HG03095 (cell line): ENCODE results near the gene LTBP2.

Experiments used
- ATAC-seq: cut with Tn5 transposase; IDR thresholded peaks from one replicate; pipeline ENCODE4 v1.9.1; 2021; ENCODE audit warnings: moderate library complexity; ENCODE audit not compliant: unreplicated experiment

LTBP2 gene

DNA sequence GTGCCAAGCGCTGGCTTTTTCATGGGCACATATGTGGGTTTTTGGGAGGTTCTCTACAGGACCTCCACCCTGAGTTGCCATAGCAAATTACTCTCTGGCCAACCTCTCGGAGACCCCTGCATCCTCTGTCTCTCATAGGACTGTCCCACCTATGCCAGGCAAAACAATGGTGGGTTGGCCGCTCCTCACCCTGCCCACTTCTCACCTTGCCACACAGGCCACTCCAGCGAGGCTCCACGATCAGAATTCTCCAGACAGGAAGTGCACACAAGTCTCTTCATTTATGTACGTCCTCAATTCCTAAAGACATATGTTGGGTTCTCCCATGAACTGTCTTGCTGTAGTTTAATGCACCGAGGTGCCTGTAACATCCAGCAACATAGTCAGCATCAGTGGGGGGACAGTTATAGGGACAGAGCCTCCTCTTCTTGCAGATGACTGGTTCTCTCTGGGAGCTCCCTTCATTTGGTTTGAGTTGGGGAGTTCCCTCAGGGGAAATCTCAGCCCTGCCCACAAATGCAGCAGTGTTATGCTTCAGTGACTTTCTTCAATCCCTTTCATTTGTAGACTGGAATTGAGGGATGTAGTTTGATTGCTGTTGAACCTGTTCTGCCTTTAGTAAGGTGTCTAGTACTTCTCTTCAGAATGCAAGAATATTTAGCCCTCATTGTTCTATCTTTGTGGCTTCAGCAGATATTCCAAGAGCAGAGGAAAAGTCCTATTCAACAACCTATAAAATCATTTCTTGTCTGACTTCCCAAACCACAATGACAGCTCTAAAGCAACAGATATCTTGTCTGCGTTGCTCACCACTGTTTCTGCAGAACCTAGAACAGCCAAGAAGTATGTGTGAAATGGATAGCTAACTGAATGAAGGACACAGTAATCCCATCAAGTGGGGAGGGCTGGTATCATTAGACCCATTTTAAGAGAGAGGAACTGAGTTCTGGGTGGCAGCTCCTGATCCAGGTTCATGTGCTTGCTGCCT is 2.8 kb upstream of the LTBP2 start:
- ATAC-seq = no peak

DNA sequence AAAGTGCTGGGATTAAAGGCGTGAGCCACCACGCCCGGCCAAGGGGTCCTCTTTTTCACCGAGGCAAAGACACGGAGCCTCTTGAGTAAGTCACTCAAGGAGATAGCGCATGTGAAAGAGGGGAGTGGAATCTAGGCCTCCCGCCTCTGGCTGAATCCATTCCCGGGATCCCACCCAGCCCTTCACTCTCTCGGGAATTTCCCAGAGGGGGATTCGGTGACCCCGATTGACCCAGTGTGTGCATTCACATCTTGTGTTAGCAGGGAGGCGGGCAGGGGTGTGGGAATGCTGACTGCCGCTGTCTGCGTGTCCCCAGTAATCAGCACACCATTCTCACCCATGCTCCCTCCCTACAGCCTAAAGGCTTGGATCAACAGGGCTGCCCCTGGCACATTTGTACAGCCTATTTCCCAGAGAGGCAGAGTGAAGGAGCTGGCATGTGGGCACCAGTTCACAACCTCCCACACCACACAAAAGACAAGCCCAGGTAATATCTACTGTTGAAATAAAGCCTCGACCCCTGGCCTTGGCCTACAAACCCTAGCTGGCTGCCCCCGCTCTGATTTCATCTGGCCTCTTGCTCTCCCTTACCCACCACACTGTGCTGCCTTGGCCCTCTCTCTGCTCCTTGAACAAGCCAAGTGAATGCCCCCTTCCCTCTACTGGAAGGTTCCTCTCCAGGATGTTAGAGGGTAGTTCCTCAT is 1.3 kb upstream of the LTBP2 start:
- no peak for ATAC-seq

DNA sequence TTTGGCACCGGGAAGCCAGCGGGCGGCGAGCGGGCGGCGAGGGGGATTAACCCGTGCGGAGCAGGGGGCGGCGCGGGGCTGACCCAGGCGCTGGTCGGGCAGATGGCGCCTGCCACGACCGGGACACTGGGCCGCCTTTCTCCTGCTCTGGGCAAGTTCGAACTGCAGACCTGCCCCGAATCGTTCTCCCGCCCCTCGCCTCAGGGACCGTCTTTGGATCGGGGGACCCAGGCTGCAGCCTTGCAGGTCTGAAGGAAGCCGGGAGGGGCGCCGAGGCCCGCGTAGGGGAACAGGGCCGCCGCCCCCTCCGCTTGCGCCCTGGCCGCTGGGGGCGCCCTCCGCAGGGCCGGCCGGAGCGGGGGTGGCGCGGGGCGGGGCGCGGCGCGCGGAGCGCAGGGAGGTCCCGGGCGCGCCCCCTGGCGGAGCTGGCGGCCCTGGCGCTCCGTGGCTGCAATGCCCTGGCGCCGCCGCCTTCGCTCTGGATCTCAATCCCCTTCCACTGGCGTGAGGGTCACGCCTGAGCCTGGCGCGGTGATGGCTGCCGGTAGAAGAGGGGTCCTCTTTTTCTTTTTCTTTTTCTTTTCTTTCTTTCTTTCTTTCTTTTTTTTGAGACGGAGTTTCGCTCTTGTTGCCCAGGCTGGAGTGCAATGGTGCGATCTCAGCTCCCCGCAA is 449 bp upstream of the LTBP2 start:
- ATAC-seq = no peak

DNA sequence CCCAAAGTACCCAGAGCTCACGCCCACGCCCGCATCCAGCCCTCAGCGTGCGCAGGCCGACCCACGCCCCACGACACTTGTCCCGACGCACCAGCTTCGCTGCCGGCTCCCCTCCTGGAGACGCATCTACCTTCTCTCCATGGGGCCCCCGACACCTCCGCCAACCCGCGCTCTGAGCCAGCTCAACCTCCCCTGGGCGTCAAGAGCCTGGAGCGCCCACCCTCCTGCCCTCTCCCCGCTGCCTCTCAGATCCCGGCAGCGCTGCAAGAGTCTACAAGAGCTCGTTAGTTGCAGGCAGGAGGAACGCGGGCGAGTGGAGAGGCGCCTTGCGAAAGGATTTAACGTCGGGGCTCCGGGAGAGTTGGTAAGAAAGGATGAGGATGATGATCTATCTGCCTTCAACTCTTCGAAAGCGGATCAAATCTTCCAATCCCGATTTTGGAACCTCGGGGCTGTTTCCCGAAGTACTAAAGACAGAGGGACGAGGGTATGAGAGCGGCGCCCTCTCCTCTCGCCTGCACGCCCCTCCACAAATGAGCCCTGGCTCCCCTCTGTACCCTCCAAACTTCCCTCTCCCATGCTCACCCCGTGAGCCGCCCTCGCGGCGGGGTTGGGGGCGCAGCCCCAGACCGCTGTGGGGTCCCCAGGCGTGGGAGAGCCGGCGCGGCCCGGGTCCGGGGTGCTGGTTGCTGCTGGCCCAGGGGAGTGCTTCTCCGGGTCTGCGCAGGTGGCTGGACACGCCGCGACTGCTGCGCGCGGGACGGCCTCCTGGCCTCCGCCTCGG is 979 bp downstream of the LTBP2 start:
- no peak for ATAC-seq

GRCh38 chr14:74610199-74610865 is 1.7 kb downstream of the LTBP2 start:
- ATAC-seq = no peak

GRCh38 chr14:74609721-74610120 is 2.3 kb downstream of the LTBP2 start:
- no peak for ATAC-seq

GRCh38 chr14:74608959-74609611 is 3.0 kb downstream of the LTBP2 start:
- ATAC-seq = no peak

GRCh38 chr14:74606727-74607126 is 5.3 kb downstream of the LTBP2 start:
- ATAC-seq = no peak

GRCh38 chr14:74605531-74606223 is 6.4 kb downstream of the LTBP2 start:
- no peak for ATAC-seq

GRCh38 chr14:74604911-74605310 is 7.1 kb downstream of the LTBP2 start:
- ATAC-seq = no peak

DNA sequence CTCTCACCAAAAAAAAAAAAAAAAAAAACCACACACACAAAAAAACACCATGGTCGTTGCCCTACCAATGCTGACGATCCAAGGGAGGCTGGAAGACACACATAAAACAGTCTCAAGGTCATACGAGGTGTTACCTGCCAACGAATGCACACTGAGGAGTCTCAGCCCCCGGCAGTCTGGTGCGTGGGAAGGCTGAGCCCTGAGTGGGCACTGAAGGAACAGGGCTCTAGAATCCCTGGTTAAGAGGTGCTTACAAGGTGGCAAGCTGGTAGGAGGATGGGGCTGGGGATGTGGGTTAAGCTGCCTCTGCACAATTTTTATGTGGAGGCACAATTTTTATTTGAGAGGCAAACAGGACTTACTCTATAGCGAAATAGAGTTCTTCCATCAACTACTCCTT is 7.9 kb downstream of the LTBP2 start:
- no peak for ATAC-seq

- no peak for ATAC-seq
These were observed 10.1 kb downstream of the LTBP2 start for GRCh38 chr14:74601982-74602381.

DNA sequence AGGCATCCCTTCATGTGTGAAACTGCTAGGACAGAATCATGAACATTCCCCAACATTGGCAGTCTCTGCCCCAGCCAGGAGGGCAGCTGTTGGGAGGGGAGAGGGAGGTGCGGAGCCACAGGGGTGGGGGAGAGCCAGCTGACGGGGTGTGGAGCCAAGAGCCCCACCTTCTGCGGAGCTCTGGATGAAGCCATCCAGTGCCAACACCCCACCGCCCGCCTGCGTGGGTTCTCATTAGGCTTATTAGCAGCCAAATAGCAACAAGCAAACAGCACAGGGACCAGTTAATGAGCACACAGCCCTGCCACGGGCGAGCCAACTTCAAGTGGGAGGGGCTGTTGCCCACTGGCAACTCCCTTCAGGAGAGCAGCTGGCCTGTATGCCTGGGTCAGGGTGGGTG is 12.1 kb downstream of the LTBP2 start:
- ATAC-seq = no peak

DNA sequence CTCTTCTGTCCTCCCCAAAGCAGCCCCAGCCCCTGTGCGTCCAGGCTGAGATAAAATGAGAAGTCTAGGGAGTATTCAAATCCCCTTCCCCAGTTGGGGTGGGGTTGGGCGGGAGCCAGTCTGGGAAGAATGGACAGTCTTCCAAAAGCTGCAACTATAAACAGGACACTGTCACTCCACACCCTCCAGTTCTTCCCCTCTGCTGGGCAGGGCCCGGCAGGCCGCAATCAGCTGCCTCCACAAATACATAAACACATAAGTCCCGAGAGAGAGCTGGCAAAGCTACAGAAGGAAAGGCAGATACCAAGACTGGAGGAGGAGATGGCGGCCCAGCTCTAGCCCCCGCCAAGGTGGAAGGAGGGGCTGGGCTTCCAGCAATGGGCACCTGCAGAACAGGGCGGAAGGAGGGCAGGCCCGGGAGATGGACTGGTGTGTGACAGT is 12.7 kb downstream of the LTBP2 start:
- ATAC-seq = no peak

- no peak for ATAC-seq
These were observed 15.1 kb downstream of the LTBP2 start for GRCh38 chr14:74596741-74597450.

DNA sequence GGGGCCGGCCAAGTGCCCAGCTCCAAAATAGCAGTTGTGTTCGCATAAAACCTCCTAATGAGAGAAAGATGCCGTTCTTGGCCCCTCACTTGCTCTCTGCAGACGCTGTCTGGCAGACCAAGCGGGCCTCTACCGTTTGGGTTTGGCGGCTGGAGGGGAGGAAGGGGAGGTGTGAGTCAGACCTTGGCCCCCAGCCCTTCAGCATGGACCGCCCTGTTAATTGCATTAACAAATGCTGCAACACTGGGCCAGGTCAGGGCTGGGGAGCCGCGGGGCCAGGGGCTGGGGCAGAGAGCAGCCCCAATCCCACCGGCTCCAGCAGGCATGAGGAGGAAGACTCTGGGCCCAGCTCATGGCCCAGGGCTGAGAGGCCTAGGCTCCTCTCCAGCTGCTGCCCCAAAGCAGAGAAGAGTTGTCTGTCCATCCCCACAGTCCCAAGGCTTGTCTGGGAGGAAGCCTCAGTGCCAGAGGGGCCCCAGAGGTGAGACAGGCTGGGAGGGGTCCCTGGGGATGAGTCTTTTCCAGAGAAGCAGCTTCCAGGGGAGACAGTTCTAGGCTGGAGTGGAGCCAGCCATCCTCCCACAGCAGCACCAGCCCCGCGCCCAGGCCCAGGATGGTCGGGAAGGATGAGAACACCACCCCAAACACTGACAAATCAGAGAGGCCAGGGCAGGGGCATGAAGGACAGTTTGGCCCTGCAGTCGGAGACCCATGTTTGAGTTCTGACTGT is 16.9 kb downstream of the LTBP2 start:
- ATAC-seq = no peak

- ATAC-seq = no peak
These were observed 17.4 kb downstream of the LTBP2 start for GRCh38 chr14:74594606-74595005.

DNA sequence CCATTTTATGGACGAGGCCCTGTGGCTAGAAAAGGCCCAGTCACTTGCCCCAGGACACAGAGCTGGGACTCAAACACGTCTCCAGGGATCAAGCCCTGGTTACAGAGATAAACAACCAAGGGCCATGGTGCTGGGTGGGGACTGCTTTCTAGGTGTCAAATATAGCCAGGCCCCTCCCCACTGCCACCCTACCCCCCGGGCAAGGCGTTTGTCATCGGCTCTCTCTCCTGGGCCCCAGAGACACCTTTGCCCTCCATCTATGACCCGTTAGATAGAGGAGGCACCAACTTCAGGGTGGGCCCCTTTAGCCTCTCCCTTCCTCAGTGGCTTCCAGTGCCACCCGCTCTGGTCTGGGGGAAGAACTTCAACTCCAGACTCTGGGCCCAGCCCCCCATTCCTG is 18.0 kb downstream of the LTBP2 start:
- no peak for ATAC-seq
